HG03558 (cell line): Measurements from ENCODE around the gene SLC9A7.
"Not testable (repeated sequence)": the region's sequence is repeated elsewhere in the genome, so short reads cannot be mapped to it uniquely, and the experiment has no call there.

ENCODE experiments used
- ATAC-seq: cut with Tn5 transposase; IDR thresholded peaks from one replicate; pipeline ENCODE4 v1.9.1; 2021; ENCODE audit warnings: moderate number of reproducible peaks; ENCODE audit not compliant: unreplicated experiment; ENCODE audit errors: extremely low read depth

Gene SLC9A7

GRCh38 chrX:46758956-46759644 lies at the start of gene SLC9A7:
SLC9A7 (minus strand) TSS chrX:46759118; CDS start chrX:46759029, 89 bp downstream.
- ATAC-seq, result no peak

- no peak for ATAC-seq
Observed at GRCh38 chrX:46805270-46805669, 46.4 kb upstream of the SLC9A7 start.

GRCh38 chrX:46803140-46803539 lies 44.2 kb upstream of the SLC9A7 start:
- ATAC-seq, result no peak

DNA sequence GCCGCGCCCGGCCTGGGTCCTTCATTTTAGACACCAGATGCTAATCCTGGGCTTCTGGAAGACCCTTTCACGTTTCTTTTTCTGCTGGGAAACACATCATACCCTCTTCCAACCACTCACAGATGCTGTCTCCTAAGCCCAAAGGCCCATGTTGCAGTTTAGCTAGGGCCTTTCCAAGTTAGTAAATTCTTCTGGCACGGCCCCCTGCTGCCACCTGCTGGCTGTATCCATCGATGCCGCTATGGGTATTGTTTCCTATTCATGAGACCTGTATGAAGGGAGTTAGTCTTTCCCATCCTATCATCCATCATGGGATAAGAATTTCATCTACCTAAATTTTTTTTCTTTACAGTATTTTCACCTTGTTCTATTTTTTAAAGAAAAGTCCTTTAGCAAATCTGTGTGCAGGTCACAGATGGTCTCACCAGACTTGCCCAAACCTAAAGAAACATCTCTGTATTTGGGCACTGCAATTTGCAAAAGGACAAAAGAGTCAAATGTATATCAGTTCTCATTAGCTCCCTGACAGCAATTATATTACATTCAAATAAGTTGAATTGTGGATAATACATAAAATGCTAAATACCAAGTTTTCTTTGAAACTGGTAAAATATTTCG lies 37.8 kb upstream of the SLC9A7 start:
- ATAC-seq, result no peak

- ATAC-seq, result no peak
Observed at GRCh38 chrX:46793386-46794143, 34.6 kb upstream of the SLC9A7 start.

DNA sequence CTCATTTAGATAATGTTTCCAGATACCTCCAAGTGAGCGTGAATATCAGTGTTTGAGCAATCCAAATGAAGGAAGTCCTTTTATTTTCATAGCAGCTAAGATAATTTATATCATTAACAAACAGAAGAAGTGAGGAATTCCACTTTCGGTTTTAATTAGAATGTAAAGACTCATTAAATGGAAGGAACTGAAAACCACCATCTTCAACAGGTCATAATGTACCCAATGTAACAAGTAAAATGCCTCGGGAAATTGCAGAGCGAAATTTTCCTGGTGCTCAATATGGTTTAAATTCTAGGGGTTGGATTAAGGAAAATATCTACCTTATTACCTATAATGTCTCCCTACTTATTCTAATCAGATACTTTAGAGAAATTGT lies 33.9 kb upstream of the SLC9A7 start:
- no peak for ATAC-seq

GRCh38 chrX:46791927-46792809 lies 33.2 kb upstream of the SLC9A7 start:
- no peak for ATAC-seq

DNA sequence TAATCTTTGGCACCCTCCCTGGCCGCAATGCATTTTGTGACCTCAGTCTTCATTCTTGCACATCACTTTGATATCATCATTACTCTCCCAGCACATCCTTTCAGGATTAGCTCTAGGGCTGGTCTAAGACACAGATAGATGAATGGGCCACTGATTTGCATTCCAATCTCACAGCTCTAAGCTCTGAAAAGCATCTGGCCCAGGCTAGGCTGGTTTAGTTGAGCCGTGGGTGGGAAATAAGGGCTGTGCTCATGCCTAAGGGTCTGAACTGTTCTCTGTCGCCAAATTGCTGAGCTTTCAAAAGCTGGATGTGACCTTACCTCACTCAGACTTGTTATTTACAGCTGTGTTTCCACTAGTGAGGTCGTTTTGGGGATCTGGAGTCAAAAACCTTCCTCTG lies 30.0 kb upstream of the SLC9A7 start:
- ATAC-seq, result no peak

DNA sequence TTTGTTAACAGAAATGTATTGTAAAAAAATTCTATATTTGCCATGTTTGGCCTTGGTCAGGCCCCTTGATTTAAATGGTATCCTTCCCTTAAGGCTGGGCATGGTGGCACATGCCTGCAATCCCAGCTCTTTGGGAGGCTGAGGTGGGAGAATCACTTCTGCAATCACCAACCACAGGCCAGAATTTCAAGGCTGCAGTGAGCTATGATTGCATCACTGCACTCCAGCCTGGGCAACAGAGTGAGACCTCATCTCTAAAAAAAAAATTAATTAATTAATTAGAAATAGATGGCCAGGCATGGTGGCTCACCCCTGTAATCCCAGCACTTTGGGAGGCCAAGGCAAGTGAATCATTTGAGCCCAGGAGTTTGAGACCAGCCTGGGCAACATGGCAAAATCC lies 25.5 kb upstream of the SLC9A7 start:
- ATAC-seq, result not testable (repeated sequence)

DNA sequence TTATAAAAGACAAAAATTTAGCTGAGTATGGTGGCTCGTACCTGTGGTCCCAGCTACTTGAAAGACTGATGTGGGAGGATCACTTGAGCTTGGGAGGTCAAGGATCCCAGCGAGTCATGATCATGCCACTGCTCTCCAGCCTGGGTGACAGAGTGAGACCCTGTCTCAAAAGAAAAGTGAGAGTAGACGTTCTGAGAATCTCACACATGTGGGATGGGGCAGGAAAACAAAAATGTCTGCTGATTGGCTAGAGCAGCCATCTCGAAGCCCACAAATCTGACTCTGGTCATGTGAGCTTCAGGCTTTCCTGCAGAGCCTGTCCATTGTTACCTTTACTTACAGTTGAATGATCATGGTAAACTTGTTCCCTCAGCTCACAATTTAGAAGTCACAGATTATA lies 23.1 kb upstream of the SLC9A7 start:
- ATAC-seq, result no peak

- no peak for ATAC-seq
Observed at GRCh38 chrX:46777971-46778810, 19.3 kb upstream of the SLC9A7 start.

DNA sequence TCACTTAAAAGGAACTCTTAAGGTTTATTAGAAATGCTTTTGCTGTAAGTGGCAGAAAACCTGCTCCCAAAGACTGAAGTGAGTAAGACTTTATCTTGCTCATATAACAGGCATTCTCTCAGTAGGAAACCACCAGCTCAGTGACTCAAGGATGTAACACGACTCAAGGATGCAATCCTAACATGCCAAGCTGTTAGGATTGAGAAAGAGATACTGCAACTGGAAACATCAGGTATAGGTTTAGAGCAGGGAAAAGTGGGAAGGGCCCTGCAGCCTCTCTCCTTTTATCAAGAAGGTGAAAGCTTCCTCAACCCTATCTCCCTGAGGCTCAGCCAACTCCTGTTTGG lies 11.9 kb upstream of the SLC9A7 start:
- ATAC-seq, result no peak

GRCh38 chrX:46770000-46770816 lies 11.3 kb upstream of the SLC9A7 start:
- ATAC-seq, result no peak

GRCh38 chrX:46762963-46763362 lies 4.0 kb upstream of the SLC9A7 start:
- ATAC-seq, result no peak

DNA sequence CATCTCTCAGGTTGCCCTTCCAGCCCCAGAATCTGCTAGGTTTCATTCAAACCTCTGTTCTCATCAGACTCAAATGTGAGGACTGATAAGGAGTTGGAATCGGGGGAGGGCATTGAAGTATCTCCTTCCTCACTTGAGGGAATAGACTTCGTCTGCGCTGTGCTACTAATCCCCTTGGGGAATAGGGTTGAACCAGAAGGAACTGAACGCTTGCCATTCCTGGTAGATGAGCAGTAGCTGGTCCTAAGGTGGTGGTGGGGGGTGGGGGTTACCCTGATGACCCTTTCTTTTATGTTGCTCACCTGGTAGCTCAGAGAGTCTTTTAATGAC lies 692 bp upstream of the SLC9A7 start:
- no peak for ATAC-seq

- no peak for ATAC-seq
Observed at GRCh38 chrX:46758163-46758955, 559 bp downstream of the SLC9A7 start.

- no peak for ATAC-seq
Observed at GRCh38 chrX:46757593-46757992, 1.3 kb downstream of the SLC9A7 start.

DNA sequence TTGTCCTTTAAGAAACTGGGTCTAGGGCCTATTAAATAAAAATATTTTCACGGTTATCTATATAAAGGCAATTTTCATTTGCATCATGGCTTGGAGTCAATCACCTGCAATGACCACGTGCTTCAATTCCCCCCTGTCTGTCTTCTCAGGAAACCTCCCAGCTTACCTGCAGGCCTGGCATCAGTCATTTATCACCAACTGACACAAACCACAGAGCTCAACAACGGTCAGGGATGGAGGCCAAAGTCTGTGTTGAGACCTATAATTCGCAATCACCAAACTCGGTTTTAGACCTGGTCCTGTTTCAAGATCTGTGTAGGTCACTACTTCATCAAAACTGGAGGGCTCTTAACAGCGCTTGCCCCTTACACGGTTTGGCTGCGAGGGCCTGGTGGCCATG lies 1.9 kb downstream of the SLC9A7 start:
- ATAC-seq, result no peak
